ENCODE measurements around the gene NEK9.

The NEK9 gene

GRCh38 chr14:75066691-75067090 is 60.2 kb downstream of the NEK9 start:
- no peak for DNase-seq (ENCODE audit: low spot score)

GRCh38 chr14:75064205-75064567 is 62.7 kb downstream of the NEK9 start:
- no peak for DNase-seq (ENCODE audit: low spot score)

GRCh38 chr14:75063491-75064204 is 63.2 kb downstream of the NEK9 start, which contains the start of gene ACYP1:
Gene ACYP1 (minus strand): TSS chr14:75064024. CDS start chr14:75063553, 471 bp downstream.
- peak; percentile 87 for DNase-seq (ENCODE audit: low spot score)

DNA sequence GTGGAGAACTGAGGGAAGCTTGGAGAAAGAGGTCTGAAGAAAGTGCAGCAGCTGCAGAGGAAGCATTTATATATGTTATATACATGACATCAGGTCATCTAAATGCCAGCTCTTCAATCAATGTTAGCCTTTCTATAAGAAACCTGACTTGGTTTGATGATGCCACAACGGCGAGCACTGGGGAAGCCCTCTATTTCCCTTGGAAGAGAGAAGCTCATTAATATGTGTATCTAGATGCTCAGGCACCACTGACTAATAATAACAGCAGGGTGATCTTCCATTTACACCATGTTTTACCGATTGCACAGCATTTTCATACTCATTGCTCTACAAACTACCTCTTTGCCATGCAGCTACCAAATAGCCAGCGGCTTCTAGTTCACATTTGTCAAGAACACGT is 63.8 kb downstream of the NEK9 start:
- DNase-seq (ENCODE audit: low spot score), result no peak

- no peak for DNase-seq (ENCODE audit: low spot score)
Measured at GRCh38 chr14:75060420-75060819, 66.4 kb downstream of the NEK9 start.

- DNase-seq (ENCODE audit: low spot score), result no peak
Measured at GRCh38 chr14:75059642-75060041, 67.2 kb downstream of the NEK9 start.

DNA sequence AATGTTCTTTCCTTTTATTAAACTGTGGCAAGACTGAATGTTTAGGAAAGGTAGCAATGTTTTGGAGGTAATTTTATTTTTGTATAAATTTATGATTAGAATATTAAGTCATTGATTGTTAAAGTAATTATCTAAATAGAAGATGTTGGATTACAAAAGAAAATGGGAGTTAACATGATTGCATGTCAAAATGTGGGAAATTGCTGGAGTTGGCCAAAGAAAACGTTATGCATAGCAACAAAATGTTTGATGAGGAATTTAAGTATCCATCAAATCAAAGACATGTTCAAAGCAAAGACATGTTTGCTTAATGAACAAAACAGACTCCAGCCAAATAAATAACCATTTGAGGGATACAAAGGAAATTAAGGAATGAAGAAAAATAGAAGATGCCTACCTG is 72.4 kb downstream of the NEK9 start:
- DNase-seq (ENCODE audit: low spot score), result no peak

DNA sequence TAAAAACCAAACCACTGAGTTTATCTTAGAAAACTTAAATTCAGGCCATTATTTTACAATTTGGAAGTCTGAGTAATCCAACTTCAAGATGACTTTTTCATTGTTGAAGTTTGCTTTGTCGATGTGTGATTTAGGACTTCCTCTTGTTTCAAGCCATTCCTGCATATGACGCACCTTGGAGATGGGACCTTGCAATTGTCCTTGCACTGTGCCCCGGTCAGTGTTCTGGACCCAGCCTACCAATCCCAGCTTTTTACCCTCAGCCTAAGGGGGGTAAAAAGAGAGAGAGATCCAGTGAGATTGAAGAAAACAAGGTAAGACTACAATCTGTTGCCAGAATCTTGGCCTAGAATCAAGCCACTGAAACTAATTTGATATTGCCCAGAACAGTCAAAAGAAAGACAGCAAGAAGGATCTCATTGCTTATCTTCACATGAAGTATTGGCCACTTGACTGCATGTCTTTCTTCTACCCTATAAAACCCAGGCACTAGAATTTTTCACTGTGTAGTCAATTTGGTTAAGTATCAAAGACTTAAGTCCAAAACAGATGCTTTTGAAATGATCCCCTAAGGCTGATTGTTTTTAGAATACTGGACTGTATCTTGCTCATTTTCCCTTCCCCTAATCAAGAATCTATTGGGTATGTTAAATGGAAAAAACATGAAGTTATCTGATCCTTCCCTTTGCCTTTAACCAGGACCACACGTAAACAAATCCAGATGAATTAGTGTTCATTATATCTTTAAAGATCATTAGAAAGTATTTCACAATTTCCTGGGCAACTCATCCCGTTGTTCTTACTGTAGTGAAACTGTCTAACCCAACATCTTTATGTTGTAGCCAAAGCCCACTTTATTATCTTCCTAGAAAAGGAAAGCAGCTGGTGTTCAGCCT is 73.2 kb downstream of the NEK9 start:
- no peak for DNase-seq (ENCODE audit: low spot score)

DNA sequence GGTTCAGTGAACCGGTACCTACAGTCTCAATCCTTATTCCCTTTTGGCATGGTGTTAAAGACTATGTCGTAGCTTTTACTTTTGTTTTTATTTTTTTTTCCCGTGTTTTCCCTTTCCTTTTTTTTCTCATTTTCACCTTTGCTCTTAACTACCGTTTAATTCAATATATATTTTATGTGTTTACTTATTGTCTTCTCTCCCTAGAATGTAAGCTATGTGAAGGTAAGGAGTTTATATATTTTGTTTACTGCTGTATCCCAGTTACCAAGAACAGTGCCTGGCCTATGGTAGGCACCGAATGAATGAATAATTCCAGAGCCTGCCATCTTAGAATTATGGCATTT is 75.3 kb downstream of the NEK9 start:
- no peak for DNase-seq (ENCODE audit: low spot score)

DNA sequence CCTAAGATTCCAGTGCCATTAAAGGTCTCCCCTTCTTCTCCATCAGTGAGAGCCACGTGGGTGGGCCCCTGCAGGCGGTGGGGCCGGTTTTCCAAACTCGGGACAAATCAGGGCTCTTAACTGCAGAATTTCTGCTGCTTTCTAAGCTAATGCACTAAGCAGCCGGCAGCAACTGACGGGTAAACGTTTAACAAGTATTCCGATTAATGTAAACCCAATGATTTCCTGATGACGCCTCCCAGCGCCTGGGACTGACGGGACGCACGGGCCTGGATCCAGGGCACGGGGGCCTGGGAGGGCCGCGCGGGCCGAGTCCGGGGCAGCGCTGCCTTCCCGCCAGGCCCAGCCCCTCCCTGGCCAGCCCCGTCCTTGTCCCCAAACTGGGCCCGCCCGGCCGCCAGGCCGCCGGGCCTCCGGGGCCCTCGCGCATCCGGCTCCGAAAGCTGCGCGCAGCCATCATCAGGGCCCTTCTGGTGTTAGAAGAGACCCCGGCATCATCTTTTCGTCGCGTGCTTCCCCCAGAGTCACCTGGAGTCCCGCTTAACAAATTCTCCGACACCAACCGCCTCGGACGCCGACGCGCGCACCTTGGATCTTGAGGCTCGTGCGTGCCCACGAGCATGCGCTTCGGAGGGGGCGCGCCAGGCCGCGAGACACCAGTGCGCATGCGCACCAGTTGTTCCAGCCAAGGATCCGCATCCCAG is 75.8 kb downstream of the NEK9 start, which contains the start of gene MLH3:
TSS of gene MLH3 (minus strand) at position 616 of the 704 bp plus-strand sequence. CDS start 1,812 bp downstream, outside the sequence.
- peak; percentile 82 for DNase-seq (ENCODE audit: low spot score)

- no peak for DNase-seq (ENCODE audit: low spot score)
Measured at GRCh38 chr14:75049731-75050201, 77.1 kb downstream of the NEK9 start.

DNA sequence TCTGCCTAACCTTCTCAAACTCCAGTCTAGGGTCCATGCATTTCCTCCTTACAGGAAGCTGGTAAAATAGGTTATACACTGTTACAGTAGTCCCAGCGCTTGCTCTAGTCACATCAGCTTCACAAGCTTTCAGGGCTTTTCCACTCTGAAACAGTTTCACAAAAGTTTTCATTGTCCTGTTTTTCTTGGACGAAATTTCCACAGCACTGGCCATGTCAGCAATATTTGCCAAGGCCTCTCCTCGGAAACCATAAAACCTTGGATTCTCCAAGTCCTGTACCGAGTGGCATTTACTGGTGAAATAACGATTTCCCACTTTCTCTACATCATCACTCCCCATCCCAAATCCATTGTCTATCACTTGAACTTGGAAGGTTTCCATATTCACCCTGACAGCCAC is 77.7 kb downstream of the NEK9 start:
- peak; percentile 83 for DNase-seq (ENCODE audit: low spot score)

DNA sequence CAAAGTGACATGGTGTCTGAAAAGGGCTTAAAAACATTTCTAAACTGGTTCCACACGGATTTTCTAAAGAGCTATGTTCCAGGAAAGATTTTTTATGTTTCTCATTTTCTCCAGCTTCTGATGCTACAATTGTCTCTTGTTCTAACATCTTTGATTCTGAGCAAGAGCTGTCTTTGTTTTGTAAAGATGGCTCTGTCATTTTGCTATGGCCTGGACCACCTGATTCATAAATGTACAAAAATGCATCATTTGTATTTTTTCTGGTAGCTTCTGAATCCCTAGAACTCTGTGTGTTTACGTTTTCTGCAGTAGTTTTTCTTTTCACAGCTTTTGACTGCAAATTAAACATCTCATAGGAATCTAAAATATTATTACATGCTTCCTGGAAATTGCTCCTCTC is 78.7 kb downstream of the NEK9 start:
- peak; percentile 64 for DNase-seq (ENCODE audit: low spot score)

DNA sequence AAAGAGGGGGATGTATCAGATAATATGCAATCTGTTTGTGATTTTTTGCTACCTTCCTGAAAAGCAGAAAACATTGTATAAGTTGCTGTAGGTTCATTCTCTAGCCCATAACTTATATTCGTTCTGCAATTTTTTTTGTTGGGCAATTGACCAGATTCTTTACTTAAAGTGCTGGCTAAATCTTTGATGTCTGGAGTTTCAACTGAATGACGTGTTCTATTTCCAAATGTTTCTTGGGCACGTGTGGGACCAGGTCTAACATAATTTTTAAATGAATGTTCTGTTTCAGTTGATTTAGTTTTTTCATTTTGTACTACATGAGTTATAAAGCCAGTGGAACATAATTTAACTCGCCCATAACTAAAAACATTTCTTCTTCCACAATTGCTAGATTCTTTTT is 79.3 kb downstream of the NEK9 start:
- DNase-seq (ENCODE audit: low spot score), result no peak

DNA sequence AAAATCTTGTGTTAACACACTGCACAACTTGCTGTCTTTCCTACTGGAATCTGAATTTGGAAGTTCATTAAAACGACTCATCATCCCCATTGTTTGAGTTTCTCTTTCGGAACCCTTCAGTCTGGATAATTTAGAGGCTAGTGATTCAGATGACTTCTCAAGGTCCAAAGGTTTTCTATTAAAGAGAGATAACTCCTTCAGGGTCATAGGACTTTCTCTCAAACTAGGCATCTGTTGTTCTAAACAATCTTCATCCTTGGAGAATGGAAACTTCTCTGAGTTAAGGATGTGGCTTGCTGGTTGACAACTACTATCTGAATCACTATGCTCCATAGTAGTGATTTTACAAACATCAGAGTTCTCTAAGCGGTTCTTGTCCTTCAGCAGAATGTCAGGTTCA is 79.9 kb downstream of the NEK9 start:
- DNase-seq (ENCODE audit: low spot score), result no peak

DNA sequence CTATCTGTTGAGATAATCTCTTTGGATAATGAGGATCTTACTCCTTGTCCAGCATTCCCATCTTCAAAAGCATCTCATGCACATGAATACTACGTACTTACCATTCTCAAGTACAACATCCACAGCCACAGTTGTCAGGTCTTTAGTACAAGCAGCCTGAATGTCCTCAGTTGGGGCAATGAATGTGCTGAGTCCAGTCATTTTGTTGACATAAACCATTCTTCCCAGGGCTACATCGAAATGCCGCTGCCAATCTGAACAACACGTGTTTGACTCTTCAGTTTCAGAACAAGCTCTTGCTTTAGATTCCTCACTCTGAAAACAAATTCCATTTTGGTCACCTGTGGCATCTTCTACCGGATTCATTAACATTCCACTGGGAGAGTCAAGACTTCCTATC is 80.6 kb downstream of the NEK9 start:
- DNase-seq (ENCODE audit: low spot score), result no peak

GRCh38 chr14:75044752-75045151 is 82.1 kb downstream of the NEK9 start:
- no peak for DNase-seq (ENCODE audit: low spot score)

GRCh38 chr14:75044322-75044721 is 82.5 kb downstream of the NEK9 start:
- DNase-seq (ENCODE audit: low spot score), result no peak

DNA sequence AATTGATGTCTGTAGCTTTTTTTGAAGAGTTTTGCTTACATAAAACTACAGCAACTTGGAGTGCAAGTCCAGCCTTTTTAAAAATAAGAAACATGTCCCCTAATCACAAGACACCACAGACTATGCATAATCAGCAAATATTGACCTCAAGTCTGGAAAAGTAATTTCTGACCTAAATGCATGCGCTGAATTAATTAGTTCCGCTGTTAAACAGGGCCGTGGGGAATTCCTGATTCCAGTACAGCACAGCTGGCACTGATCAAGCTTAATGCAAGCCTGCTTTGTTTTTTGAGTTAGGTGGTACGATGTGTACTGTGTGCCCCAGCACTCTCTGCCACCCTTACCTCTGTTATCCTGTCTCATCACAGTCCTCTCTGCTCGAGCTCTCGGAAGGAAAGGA is 84.8 kb downstream of the NEK9 start:
- no peak for DNase-seq (ENCODE audit: low spot score)

GRCh38 chr14:75041613-75042012 is 85.2 kb downstream of the NEK9 start:
- DNase-seq (ENCODE audit: low spot score), result no peak

DNA sequence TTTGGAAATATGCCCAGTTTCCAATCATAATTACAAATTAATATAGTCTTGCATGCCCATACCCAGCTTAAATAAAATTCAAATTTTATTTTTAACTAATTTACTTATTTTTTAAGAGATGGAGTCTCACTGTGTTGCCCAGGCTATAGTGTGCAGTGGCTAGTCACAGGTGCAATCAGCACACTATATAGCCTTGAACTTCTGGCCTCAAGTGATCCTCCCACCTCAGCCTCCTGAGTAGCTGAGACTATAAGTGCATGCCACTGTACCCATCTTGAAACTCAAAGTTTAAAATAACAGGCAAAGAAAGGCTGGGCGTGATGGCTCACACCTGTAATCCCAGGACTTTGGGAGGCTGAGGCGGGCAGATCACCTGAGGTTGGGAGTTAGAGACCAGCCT is 85.9 kb downstream of the NEK9 start:
- DNase-seq (ENCODE audit: low spot score), result no peak

GRCh38 chr14:75040507-75040906 is 86.3 kb downstream of the NEK9 start:
- DNase-seq (ENCODE audit: low spot score), result no peak

GRCh38 chr14:75032939-75033338 is 93.9 kb downstream of the NEK9 start:
- DNase-seq (ENCODE audit: low spot score), result no peak

All from globus pallidus (tissue), 1 donor.